ENCODE results near the gene BRCA2. TPM values are rescaled to one million over a fixed set of nuclear protein-coding genes. Genes with fewer than 3 reads are reported as not detected.

The BRCA2 gene
- polyA plus RNA-seq, 1 experiment = 0.91 TPM

GRCh38 chr13:32446220-32446619, 130.9 kb downstream of the BRCA2 start:
- no peak for TF ChIP-seq CTCF (IDR thresholded peaks at IDR 0.05; ENCODE audit: insufficient read depth, low read depth, low read length)
- ChIA-PET CTCF (no interaction called here), POLR2A (no interaction called here)
- Histone ChIP-seq H3K27me3 (ENCODE audit: control insufficient read depth, insufficient read depth, low read length) (no peaks in the 10 kb centered on the region), H3K36me3 (ENCODE audit: control insufficient read depth, insufficient read depth, low read length) (no peaks in the 10 kb centered on the region), H3K4me3 (ENCODE audit: low read depth, low read length) (no peak overlapping the region)
- no peak for DNase-seq (ENCODE audit: low read depth)

- ChIA-PET POLR2A (no interaction called here), CTCF (no interaction called here)
- DNase-seq (ENCODE audit: low read depth) = no peak
- TF ChIP-seq CTCF (IDR thresholded peaks at IDR 0.05; ENCODE audit: insufficient read depth, low read depth, low read length) = no peak
- Histone ChIP-seq H3K27me3 (ENCODE audit: control insufficient read depth, insufficient read depth, low read length) (no peaks in the 10 kb centered on the region), H3K4me3 (ENCODE audit: low read depth, low read length) (no peak overlapping the region), H3K36me3 (ENCODE audit: control insufficient read depth, insufficient read depth, low read length) (no peaks in the 10 kb centered on the region)
Measured at GRCh38 chr13:32446773-32447465, 131.6 kb downstream of the BRCA2 start.

DNA sequence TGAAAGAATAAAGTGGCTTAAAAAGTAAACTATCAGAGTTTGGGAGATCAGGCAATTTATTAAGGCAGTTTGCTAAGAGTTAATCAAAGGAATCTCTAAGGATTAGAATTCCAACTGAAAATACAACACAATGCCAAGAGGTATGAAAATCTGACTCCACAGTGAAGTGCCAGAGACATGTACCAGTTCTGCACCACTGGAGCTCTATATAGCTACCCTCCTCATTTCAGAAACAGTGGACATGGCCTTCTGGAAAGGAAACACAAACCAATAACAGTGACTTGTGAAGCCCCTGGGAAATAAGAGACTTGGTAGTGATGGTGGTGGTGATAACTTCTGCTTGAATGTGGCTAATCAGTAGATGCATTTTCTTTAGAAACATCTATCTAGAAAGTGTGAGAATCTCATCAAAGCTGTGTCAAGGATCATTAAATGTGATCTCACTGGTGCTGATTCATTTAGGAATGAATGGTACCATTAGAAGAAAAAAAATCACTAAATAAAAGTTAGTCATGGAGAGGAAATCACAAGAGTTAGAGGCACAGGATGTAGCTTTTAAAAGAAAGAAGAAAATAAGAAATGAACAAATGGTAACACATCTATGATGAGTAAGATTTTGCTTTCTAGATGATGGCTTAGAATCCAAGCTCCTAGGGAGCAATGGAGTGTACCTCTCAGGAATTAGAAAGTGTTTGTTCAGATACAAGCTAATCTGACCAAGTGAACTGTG, 132.8 kb downstream of the BRCA2 start:
- Histone ChIP-seq H3K27me3 (ENCODE audit: control insufficient read depth, insufficient read depth, low read length) (no peaks in the 10 kb centered on the region), H3K4me3 (ENCODE audit: low read depth, low read length) (no peak overlapping the region), H3K36me3 (ENCODE audit: control insufficient read depth, insufficient read depth, low read length) (no peaks in the 10 kb centered on the region)
- CTCF ChIA-PET = interaction anchor here (0.8 to 1.0 kb wide), 2 partner anchors 9 to 23 kb away, joined by 3 read pairs; no protein-coding TSS in a partner anchor
- TF ChIP-seq CTCF (IDR thresholded peaks at IDR 0.05; ENCODE audit: insufficient read depth, low read depth, low read length) = no peak
- no peak for DNase-seq (ENCODE audit: low read depth)
- POLR2A ChIA-PET = no interaction called here

DNA sequence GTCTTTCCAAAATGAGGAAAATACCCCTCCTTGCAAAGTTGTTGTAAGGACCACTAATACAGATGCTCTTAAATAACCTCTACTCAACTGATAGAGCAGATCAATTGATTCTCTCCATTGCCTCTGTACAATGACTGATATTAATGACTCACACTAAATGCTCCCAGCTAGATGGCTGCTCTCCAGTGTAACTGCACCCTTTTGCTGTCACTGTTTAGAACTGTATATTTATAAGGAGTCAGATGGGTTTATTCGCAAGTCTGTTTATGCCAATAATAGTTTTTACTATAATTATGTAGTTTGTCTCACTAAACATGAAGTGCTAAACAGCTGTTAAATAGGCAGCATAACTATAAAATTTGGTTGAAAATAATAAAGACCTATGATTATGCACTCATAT, 133.7 kb downstream of the BRCA2 start:
- DNase-seq (ENCODE audit: low read depth) = no peak
- no peaks in the 10 kb centered on the region for H3K36me3 ChIP-seq (ENCODE audit: control insufficient read depth, insufficient read depth, low read length)
- CTCF ChIA-PET = interaction anchor here (0.8 to 1.0 kb wide), 2 partner anchors 10 to 22 kb away, joined by 3 read pairs; no protein-coding TSS in a partner anchor
- no peak for TF ChIP-seq CTCF (IDR thresholded peaks at IDR 0.05; ENCODE audit: insufficient read depth, low read depth, low read length)
- H3K4me3 ChIP-seq (ENCODE audit: low read depth, low read length) = no peak overlapping the region
- POLR2A ChIA-PET = no interaction called here
- H3K27me3 ChIP-seq (ENCODE audit: control insufficient read depth, insufficient read depth, low read length) = no peaks in the 10 kb centered on the region

Small RNA genes lying within 50 kb of the gene (small RNA-seq; reads per million reads assigned to genes)
- gene RF00190 (ENCODE audit: insufficient read length, low read depth, low replicate concordance) = not detected

Other genes starting within 250 kb of the BRCA2 start
- gene ZAR1L, start 145 bp upstream of the BRCA2 start, polyA plus RNA-seq (2011; rRNA removed) = not detected in 2 replicates
- 0.43 and 1.2 TPM in 2 replicates for gene N4BP2L1, start 112.6 kb downstream of the BRCA2 start, polyA plus RNA-seq (2011; rRNA removed)
- gene N4BP2L2, start 223.3 kb downstream of the BRCA2 start, polyA plus RNA-seq (2011; rRNA removed) = 16.5 and 49.0 TPM in 2 replicates